Activated CD4-positive, alpha-beta memory T cell treated with anti-CD3 and anti-CD28 coated beads for 36 hours (primary cell): Measurements from ENCODE around the gene LAMB3. TPM values are rescaled to one million over a fixed set of nuclear protein-coding genes. Genes with fewer than 3 reads are reported as not detected.

ENCODE experiments used
- CTCF ChIA-PET: fragments of 350-600 bp; sonication (Branson Sonifier 250); formaldehyde crosslinking; loops from one replicate; lab custom pipeline; 2021; ENCODE audit warnings: antibody characterized with exemption, inconsistent platforms; lab: Charles Lee
- POLR2A ChIA-PET: fragments of 350-600 bp; sonication (Branson Sonifier 250); formaldehyde crosslinking; loops from one replicate; lab custom pipeline; 2021; ENCODE audit warnings: antibody characterized with exemption; lab: Charles Lee
- DNase-seq: peaks from one replicate; pipeline ENCODE4 v3.0.0-alpha.2; 2020
- H3K27ac Mint-ChIP-seq: one replicate; pipeline ENCODE4 v1.8.0; 2021; ENCODE audit warnings: mixed read lengths
- H3K27me3 Mint-ChIP-seq: one replicate; pipeline ENCODE4 v1.8.0; 2021; ENCODE audit warnings: mixed read lengths
- H3K36me3 Mint-ChIP-seq: one replicate; pipeline ENCODE4 v1.8.0; 2021; ENCODE audit warnings: mixed read lengths
- H3K4me1 Mint-ChIP-seq: one replicate; pipeline ENCODE4 v1.8.0; 2021; ENCODE audit warnings: low read depth, mixed read lengths
- H3K4me3 Mint-ChIP-seq: one replicate; pipeline ENCODE4 v1.8.0; 2021; ENCODE audit warnings: mild to moderate bottlenecking, mixed read lengths
- H3K9me3 Mint-ChIP-seq: one replicate; pipeline ENCODE4 v1.8.0; 2021; ENCODE audit warnings: mixed read lengths
- intact Hi-C: fragments of 100-400 bp; cut with micrococcal nuclease; formaldehyde crosslinking; loops from one replicate; pipeline ENCODE4 v1.15.1; 2023
- total RNA-seq, 2 experiments: library from RNA; stranded (reverse); gene quantifications; one replicate each; pipeline ENCODE4 v1.2.3, GENCODE V29; 2021

Gene LAMB3
- total RNA-seq, 2 experiments from 2014 or later = 14.6 to 14.7 TPM

DNA sequence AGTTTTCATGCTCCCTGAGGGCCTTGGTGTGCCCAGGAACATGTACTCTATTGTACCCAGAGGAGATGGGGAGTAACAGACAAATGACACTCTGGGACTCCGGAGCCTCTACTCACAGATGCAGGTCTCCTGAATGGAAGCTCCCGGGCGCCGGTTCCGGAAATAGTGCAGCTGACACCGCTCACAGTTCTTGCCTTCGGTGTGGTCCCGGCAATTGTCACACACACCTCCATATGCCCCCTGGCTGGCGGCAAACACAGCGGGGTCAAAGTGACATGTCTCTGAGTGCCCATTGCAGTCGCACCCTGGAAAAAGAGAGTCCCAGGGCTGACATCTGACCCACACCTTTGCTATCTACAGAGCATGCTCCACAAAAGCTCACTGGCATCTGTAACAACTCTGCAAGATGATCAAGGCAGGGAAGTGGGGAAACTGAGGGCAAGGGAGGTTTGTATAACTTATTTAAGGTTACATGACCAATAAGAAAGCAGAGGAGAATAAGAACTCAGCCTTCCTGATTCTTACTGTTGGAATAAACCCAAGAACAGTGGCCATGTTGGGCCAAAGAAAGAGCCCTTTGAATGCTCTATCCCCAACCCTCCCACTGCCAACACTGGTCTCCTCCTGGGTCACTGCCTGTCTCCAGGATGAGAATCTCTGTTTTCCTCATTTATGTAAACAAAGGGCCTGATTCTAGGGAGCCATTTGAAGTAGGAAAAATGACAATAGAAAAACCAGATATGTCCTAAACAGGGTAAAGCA is 22.4 kb downstream of the LAMB3 start:
- CTCF ChIA-PET = interaction anchor here (0.8 to 5.0 kb wide), 7 partner anchors 27 to 119 kb away, joined by 3 to 35 read pairs (median 3); no protein-coding TSS in a partner anchor
- H3K4me1 Mint-ChIP-seq = peaks cover 15% of the 10 kb centered on the region
- intact Hi-C loops = loop anchor here (2.0 to 5.0 kb wide), 3 partner anchors 21 to 38 kb away; no protein-coding TSS in a partner anchor

GRCh38 chr1:209628618-209629299 is 23.5 kb downstream of the LAMB3 start:
- no peak overlapping the region for H3K4me3 Mint-ChIP-seq
- H3K27me3 Mint-ChIP-seq = no peaks in the 10 kb centered on the region
- DNase-seq = peak; percentile 49
- CTCF ChIA-PET = interaction anchor here (0.8 to 5.0 kb wide), 11 partner anchors 10 to 120 kb away, joined by 3 to 35 read pairs (median 5); no protein-coding TSS in a partner anchor
- H3K4me1 Mint-ChIP-seq = peaks cover 14% of the 10 kb centered on the region
- H3K36me3 Mint-ChIP-seq = no peaks in the 10 kb centered on the region
- POLR2A ChIA-PET = no interaction called here
- intact Hi-C loops = loop anchor here (2.0 to 5.0 kb wide), 3 partner anchors 22 to 36 kb away; no protein-coding TSS in a partner anchor
- H3K27ac Mint-ChIP-seq = no peak overlapping the region
- H3K9me3 Mint-ChIP-seq = no peaks in the 10 kb centered on the region

More for the DNA sequence above, 22.4 kb downstream of the LAMB3 start:
- no peak for DNase-seq
- POLR2A ChIA-PET = no interaction called here
- Mint-ChIP-seq H3K27ac (no peak overlapping the region), H3K9me3 (no peaks in the 10 kb centered on the region), H3K36me3 (no peaks in the 10 kb centered on the region), H3K4me3 (no peak overlapping the region), H3K27me3 (no peaks in the 10 kb centered on the region)

DNA sequence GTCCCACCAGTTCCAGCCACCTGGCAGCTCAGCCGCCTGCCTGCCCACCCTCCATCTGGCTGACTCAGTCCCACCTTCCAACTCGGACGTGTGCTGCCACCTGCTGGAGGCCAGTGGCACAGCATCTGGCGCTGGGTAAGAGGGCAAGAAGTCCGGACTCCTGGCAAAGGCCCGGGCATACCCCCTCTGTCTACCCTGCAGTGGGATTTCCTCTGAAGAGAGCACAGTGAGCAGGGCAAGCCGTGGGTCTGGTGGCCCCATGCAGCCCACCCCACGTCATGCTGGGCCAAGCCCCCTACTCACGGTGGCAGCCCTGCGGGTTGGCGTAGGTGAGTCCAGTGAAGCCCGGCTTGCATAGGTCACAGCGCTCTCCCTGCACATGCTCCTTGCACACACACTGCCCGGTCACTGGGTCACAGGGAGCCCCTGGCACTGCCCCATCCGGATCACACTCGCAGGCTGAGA is 24.5 kb downstream of the LAMB3 start:
- intact Hi-C loops = loop anchor here (1.0 to 5.0 kb wide), 6 partner anchors 21 to 120 kb away; no protein-coding TSS in a partner anchor
- POLR2A ChIA-PET = no interaction called here
- DNase-seq = peak; percentile 88
- Mint-ChIP-seq H3K36me3 (no peaks in the 10 kb centered on the region), H3K4me3 (no peak overlapping the region), H3K9me3 (no peaks in the 10 kb centered on the region), H3K4me1 (peaks cover 14% of the 10 kb centered on the region), H3K27ac (no peak overlapping the region), H3K27me3 (no peaks in the 10 kb centered on the region)
- CTCF ChIA-PET = interaction anchor here (0.5 to 5.0 kb wide), 31 partner anchors 9 to 154 kb away, joined by 3 to 35 read pairs (median 5); partner anchors contain the start of genes CAMK1G and HSD11B1

- H3K9me3 Mint-ChIP-seq = no peaks in the 10 kb centered on the region
- no peak overlapping the region for H3K4me3 Mint-ChIP-seq
- no peaks in the 10 kb centered on the region for H3K27me3 Mint-ChIP-seq
- peaks cover 14% of the 10 kb centered on the region for H3K4me1 Mint-ChIP-seq
- POLR2A ChIA-PET = no interaction called here
- intact Hi-C loops = loop anchor here (1.0 to 5.0 kb wide), 4 partner anchors 35 to 120 kb away; no protein-coding TSS in a partner anchor
- H3K36me3 Mint-ChIP-seq = no peaks in the 10 kb centered on the region
- no peak overlapping the region for H3K27ac Mint-ChIP-seq
- CTCF ChIA-PET = interaction anchor here (0.5 to 5.0 kb wide), 30 partner anchors 8 to 154 kb away, joined by 3 to 35 read pairs (median 5); partner anchors contain the start of genes CAMK1G and HSD11B1
- no peak for DNase-seq
Measured at GRCh38 chr1:209627027-209627731, 25.0 kb downstream of the LAMB3 start.

DNA sequence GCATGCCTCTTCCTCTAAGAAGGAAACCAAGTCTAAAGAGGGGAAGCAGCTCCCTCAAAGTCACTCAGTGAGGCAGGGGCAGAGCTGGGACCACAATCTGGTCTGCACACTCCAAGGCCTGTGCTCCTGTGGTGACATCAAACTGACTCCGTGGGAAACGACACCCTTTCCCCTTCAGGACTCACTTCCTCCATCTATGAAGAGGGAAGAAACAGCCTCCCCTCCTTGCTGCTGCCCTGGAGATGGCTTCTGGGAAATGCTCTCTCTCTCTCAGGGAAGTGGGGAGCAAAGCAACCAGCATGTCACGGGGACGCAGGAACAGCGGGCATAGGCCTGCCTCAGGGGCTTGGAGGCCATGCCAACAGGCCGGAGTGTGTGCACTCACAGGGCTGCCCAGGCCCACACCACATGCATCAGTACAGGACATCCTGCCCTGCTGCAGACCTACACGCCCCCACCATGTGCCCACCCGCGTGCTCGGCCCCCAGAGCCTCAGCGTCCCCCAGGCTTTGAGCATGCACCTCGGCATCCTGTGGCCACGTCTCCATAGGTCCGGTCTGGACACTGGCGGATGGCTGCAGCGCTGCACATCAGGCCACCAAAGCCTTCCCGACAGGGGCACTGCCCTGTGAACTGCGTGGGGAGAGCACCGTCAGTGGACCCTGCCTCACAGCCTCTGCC is 25.7 kb downstream of the LAMB3 start:
- no peaks in the 10 kb centered on the region for H3K9me3 Mint-ChIP-seq
- ChIA-PET POLR2A (no interaction called here), CTCF (interaction anchor here (0.8 to 5.0 kb wide), 15 partner anchors 15 to 102 kb away, joined by 3 to 35 read pairs (median 8); partner anchors contain the start of gene CAMK1G)
- no peak for DNase-seq
- peaks cover 14% of the 10 kb centered on the region for H3K4me1 Mint-ChIP-seq
- no peaks in the 10 kb centered on the region for H3K27me3 Mint-ChIP-seq
- H3K36me3 Mint-ChIP-seq = no peaks in the 10 kb centered on the region
- no peak overlapping the region for H3K27ac Mint-ChIP-seq
- intact Hi-C loops = loop anchor here (1.0 to 5.0 kb wide), 4 partner anchors 34 to 121 kb away; no protein-coding TSS in a partner anchor
- H3K4me3 Mint-ChIP-seq = no peak overlapping the region

- intact Hi-C loops = loop anchor here (5.0 kb wide), 1 partner anchor 34 kb away; no protein-coding TSS in a partner anchor
- Mint-ChIP-seq H3K36me3 (no peaks in the 10 kb centered on the region), H3K4me1 (peaks cover 14% of the 10 kb centered on the region), H3K9me3 (no peaks in the 10 kb centered on the region), H3K27me3 (no peaks in the 10 kb centered on the region), H3K27ac (no peak overlapping the region), H3K4me3 (no peak overlapping the region)
- ChIA-PET POLR2A (no interaction called here), CTCF (interaction anchor here (1.1 kb wide), 1 partner anchor 56 kb away, joined by 5 read pairs; no protein-coding TSS in a partner anchor)
- DNase-seq = no peak
Measured at GRCh38 chr1:209625791-209626285, 26.4 kb downstream of the LAMB3 start.

- no peaks in the 10 kb centered on the region for H3K36me3 Mint-ChIP-seq
Measured at GRCh38 chr1:209624558-209625549, 27.4 kb downstream of the LAMB3 start.

DNA sequence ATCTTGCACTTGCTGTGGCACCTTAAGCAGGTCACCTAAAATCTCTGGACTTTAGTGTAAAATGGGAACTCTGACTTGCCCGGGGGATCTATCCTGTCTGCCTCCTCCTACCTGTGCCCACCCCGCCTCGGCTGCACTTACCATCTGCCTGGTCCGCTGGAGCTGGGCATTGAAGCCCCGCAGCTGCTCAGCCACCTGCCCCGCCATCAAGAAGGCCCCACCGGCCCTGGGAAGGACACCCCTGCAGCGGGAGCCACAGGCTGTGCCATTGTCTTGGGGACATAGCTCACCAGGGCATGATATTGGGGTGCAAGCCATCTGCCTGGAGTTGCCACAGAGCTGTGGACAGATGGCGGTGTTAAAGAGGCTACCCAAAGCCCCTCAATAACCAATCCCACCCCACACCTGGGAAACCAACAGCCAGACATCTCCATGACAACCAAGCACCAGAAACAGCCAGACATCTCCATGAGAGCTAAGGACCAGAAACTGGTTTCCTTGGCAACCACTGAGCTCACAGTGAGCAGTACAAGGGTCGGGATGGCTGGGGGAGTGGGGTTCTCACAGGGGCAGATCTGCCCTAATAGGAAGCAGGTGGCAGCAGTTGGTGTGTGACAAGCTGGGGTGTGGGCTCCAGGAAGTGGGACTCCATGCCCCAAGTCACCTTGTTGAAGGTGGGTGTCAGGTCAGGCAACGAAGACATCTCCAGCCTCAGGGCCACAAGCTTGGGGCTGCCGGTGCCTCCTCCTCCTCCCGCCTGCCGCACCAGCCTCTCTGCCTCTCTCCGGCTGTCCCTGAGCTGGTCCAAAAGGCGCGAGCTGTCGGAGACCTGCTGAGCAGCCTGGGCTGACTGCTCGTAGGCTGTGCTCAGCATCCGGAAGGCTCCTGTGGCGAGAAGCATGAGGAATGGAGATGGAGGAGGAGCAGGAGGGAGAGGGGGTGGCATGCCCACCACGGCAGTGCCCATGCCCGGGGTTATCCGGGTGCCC is 29.1 kb downstream of the LAMB3 start:
- CTCF ChIA-PET = interaction anchor here (0.6 to 1.7 kb wide), 3 partner anchors 20 to 54 kb away, joined by 3 to 4 read pairs (median 3); no protein-coding TSS in a partner anchor
- DNase-seq = no peak
- POLR2A ChIA-PET = no interaction called here
- Mint-ChIP-seq H3K4me1 (peaks cover 3% of the 10 kb centered on the region), H3K36me3 (no peaks in the 10 kb centered on the region), H3K27me3 (no peaks in the 10 kb centered on the region), H3K27ac (no peak overlapping the region), H3K9me3 (no peaks in the 10 kb centered on the region), H3K4me3 (no peak overlapping the region)
- intact Hi-C loops = no loop called here

More at GRCh38 chr1:209624558-209625549, 27.4 kb downstream of the LAMB3 start:
- DNase-seq = no peak
- peaks cover 14% of the 10 kb centered on the region for H3K4me1 Mint-ChIP-seq
- POLR2A ChIA-PET = interaction anchor here (0.9 to 1.1 kb wide), 2 partner anchors 9 to 126 kb away, joined by 3 read pairs; no protein-coding TSS in a partner anchor
- no peak overlapping the region for H3K27ac Mint-ChIP-seq
- H3K27me3 Mint-ChIP-seq = no peaks in the 10 kb centered on the region
- CTCF ChIA-PET = interaction anchor here (0.9 to 1.5 kb wide), 5 partner anchors 31 to 68 kb away, joined by 3 to 5 read pairs (median 3); no protein-coding TSS in a partner anchor
- H3K4me3 Mint-ChIP-seq = no peak overlapping the region
- no peaks in the 10 kb centered on the region for H3K9me3 Mint-ChIP-seq
- intact Hi-C loops = loop anchor here (5.0 kb wide), 1 partner anchor 33 kb away; no protein-coding TSS in a partner anchor
